Measurements from ENCODE around the gene CHRM4. TPM values are rescaled to one million over a fixed set of nuclear protein-coding genes. Genes with fewer than 3 reads are reported as not detected.

CHRM4 gene
- total and polyA plus RNA-seq, 2 of the 13 experiments (the other 11 are each of a cell fraction or from before 2014, with no cell fraction given), result 0.13 to 0.21 TPM

- TF ChIP-seq NR2F6 (IDR thresholded peaks at IDR 0.05), result no peak
- peak; percentile 63 for TF ChIP-seq NR2F6 (CRISPR knock-in tag; IDR thresholded peaks at IDR 0.05)
- TF ChIP-seq ZNF17 (CRISPR knock-in tag; IDR thresholded peaks at IDR 0.05), result peak; percentile 99
- peak; percentile 99 for TF ChIP-seq KLF15 (CRISPR knock-in tag; IDR thresholded peaks at IDR 0.05; ENCODE audit: borderline replicate concordance)
- peak; percentile 85; the same call in 1 of the 2 replicates for TF ChIP-seq ZNF614 (CRISPR knock-in tag; IDR thresholded peaks at IDR 0.05; ENCODE audit: borderline replicate concordance)
- TF ChIP-seq CBX2 (IDR thresholded peaks at IDR 0.05; ENCODE audit: low read depth, low read length), result no peak
- peak; percentile 47; the same call in 1 of the 2 replicates for TF ChIP-seq CBX2 (CRISPR knock-in tag; IDR thresholded peaks at IDR 0.05; ENCODE audit: low read depth)
- TF ChIP-seq, protein P1, sequence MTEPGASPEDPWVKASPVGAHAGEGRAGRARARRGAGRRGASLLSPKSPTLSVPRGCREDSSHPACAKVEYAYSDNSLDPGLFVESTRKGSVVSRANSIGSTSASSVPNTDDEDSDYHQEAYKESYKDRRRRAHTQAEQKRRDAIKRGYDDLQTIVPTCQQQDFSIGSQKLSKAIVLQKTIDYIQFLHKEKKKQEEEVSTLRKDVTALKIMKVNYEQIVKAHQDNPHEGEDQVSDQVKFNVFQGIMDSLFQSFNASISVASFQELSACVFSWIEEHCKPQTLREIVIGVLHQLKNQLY (CRISPR knock-in tag; IDR thresholded peaks at IDR 0.05), result peak; percentile 62; the same call in 1 of the 2 replicates
- TF ChIP-seq ZNF530 (CRISPR knock-in tag; IDR thresholded peaks at IDR 0.05; ENCODE audit: low read depth), result 0 out of 2 replicates have a peak, but pooled peaks have one; percentile 81
- peak; percentile 29; the same call in 1 of the 2 replicates for TF ChIP-seq PAWR (CRISPR knock-in tag; IDR thresholded peaks at IDR 0.05; ENCODE audit: borderline replicate concordance)
- TF ChIP-seq, protein P2, sequence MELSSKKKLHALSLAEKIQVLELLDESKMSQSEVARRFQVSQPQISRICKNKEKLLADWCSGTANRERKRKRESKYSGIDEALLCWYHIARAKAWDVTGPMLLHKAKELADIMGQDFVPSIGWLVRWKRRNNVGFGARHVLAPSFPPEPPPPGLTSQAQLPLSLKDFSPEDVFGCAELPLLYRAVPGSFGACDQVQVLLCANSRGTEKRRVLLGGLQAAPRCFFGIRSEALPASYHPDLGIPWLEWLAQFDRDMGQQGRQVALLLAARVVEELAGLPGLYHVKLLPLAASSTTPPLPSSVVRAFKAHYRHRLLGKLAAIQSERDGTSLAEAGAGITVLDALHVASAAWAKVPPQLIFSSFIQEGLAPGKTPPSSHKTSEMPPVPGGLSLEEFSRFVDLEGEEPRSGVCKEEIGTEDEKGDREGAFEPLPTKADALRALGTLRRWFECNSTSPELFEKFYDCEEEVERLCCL (CRISPR knock-in tag; IDR thresholded peaks at IDR 0.05; ENCODE audit: borderline replicate concordance), result peak; percentile 98; the same call in 1 of the 2 replicates
- TF ChIP-seq, protein P3, sequence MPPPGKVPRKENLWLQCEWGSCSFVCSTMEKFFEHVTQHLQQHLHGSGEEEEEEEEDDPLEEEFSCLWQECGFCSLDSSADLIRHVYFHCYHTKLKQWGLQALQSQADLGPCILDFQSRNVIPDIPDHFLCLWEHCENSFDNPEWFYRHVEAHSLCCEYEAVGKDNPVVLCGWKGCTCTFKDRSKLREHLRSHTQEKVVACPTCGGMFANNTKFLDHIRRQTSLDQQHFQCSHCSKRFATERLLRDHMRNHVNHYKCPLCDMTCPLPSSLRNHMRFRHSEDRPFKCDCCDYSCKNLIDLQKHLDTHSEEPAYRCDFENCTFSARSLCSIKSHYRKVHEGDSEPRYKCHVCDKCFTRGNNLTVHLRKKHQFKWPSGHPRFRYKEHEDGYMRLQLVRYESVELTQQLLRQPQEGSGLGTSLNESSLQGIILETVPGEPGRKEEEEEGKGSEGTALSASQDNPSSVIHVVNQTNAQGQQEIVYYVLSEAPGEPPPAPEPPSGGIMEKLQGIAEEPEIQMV (CRISPR knock-in tag; IDR thresholded peaks at IDR 0.05; ENCODE audit: low read depth), result peak; percentile 89
- peak; percentile 97 for TF ChIP-seq NRL (CRISPR knock-in tag; IDR thresholded peaks at IDR 0.05; ENCODE audit: borderline replicate concordance)
- no peak for TF ChIP-seq ZHX2 (IDR thresholded peaks at IDR 0.05; ENCODE audit: low read depth)
- TF ChIP-seq ZHX2 (CRISPR knock-in tag; IDR thresholded peaks at IDR 0.05; ENCODE audit: borderline replicate concordance), result peak; percentile 98
- no peak for TF ChIP-seq ATRX (CRISPR knock-in tag; IDR thresholded peaks at IDR 0.05; ENCODE audit: borderline replicate concordance)
- TF ChIP-seq HNF4A (CRISPR knock-in tag; IDR thresholded peaks at IDR 0.05), result peak; percentile 23; the same call in 1 of the 2 replicates
- no peak; the same call in 1 of the 2 replicates for TF ChIP-seq NFIC (IDR thresholded peaks at IDR 0.05; ENCODE audit: low read length)
- TF ChIP-seq, protein P4, sequence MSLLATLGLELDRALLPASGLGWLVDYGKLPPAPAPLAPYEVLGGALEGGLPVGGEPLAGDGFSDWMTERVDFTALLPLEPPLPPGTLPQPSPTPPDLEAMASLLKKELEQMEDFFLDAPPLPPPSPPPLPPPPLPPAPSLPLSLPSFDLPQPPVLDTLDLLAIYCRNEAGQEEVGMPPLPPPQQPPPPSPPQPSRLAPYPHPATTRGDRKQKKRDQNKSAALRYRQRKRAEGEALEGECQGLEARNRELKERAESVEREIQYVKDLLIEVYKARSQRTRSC (CRISPR knock-in tag; IDR thresholded peaks at IDR 0.05; ENCODE audit: low read depth), result peak; percentile 86; the same call in 1 of the 2 replicates
These were observed 1.1 kb upstream of the CHRM4 start (continued) for GRCh38 chr11:46392421-46393230.
